HepG2 (cell line): ENCODE results near the gene MECR. TPM values are rescaled to one million over a fixed set of nuclear protein-coding genes. Genes with fewer than 3 reads are reported as not detected.

Experiments used
- ATAC-seq: fragments of 200-7000 bp; cut with Tn5 transposase; 3 replicates; pipeline ENCODE4 v1.9.1; 2020; ENCODE audit warnings: mild to moderate bottlenecking, moderate library complexity
- BruUV-seq: library from RNA; stranded (reverse); fragments of 400-500 nt; replicated peaks from 2 replicates; lab custom pipeline; 2021; lab: Mats Ljungman, UMichigan
- CTCF ChIA-PET: fragments of 300-600 bp; formaldehyde crosslinking; extraction: SDS; loops from one replicate; lab custom pipeline; 2021; ENCODE audit warnings: low total read pairs, inconsistent platforms, low intra/inter-chr PET ratio; lab: Yijun Ruan, JAX
- POLR2A ChIA-PET: fragments of 350-600 bp; sonication (Branson Sonifier 250); formaldehyde crosslinking; loops from one replicate; lab custom pipeline; 2020; ENCODE audit warnings: antibody characterized with exemption, inconsistent platforms; lab: Yijun Ruan, JAX
- DNase-seq: peaks from one replicate; pipeline ENCODE4 v3.0.0-alpha.2; 2015; ENCODE audit warnings: low spot score
- FAIRE-seq: peaks from 3 replicates; lab custom pipeline; 2011; peaks lifted over from hg19 to GRCh38; lab: Jason Lieb, UNC
- H2AFZ ChIP-seq: one replicate; pipeline ENCODE4 v1.6.1; 2011; ENCODE audit warnings: low read length, inconsistent platforms
- H3K27ac ChIP-seq: fragments of 300-600 bp; 3 replicates; pipeline ENCODE4 v1.8.0; 2011; ENCODE audit warnings: mixed run types, mild to moderate bottlenecking, mixed read lengths, low read length, inconsistent platforms; ENCODE audit not compliant: insufficient read depth; ENCODE audit errors: extremely low read length
- H3K27me3 ChIP-seq, 2 experiments: fragments of 200-600 bp in 1 of 2; 2 replicates in 1 of 2; 3 replicates in 1 of 2; pipeline versions ENCODE4 v1.6.0 to v1.8.0; 2011; ENCODE audit warnings: low read length in 2 of 2, mild to moderate bottlenecking in 2 of 2, moderate library complexity in 2 of 2, inconsistent platforms in 1 of 2; ENCODE audit not compliant: insufficient read depth in 2 of 2, control insufficient read depth in 1 of 2
- H3K36me3 ChIP-seq, 2 experiments: fragments of 200-600 bp in 1 of 2; replicated peaks in 1 of 2; 2 replicates in 1 of 2; 3 replicates in 1 of 2; pipeline versions ENCODE4 v1.5.1 to v1.8.0; 2011; ENCODE audit warnings: low read length in 2 of 2, inconsistent platforms in 1 of 2; ENCODE audit not compliant: insufficient read depth in 2 of 2, control insufficient read depth in 1 of 2
- H3K4me1 ChIP-seq: 2 replicates; pipeline ENCODE4 v1.5.1; 2012; ENCODE audit warnings: low read length, inconsistent platforms; ENCODE audit not compliant: insufficient read depth
- H3K4me2 ChIP-seq: 2 replicates; pipeline ENCODE4 v1.6.0; 2011; ENCODE audit warnings: low read depth, low read length, inconsistent platforms
- H3K4me3 ChIP-seq, 3 experiments: fragments of 200-600 bp in 1 of 3; sonication (generic), shearing (Covaris generic) in 1 of 3; replicated peaks in 1 of 3; 2 replicates each; pipeline ENCODE4 v1.5.1; 2011 to 2016; ENCODE audit warnings: low read length in 3 of 3, inconsistent platforms in 2 of 3, low read depth in 2 of 3, mild to moderate bottlenecking in 2 of 3, control low read depth in 1 of 3, mixed read lengths in 1 of 3; ENCODE audit not compliant: insufficient read depth in 1 of 3
- H3K79me2 ChIP-seq: one replicate; pipeline ENCODE4 v1.6.1; 2011; ENCODE audit warnings: low read length, inconsistent platforms; ENCODE audit not compliant: insufficient read depth
- H3K9ac ChIP-seq: 2 replicates; pipeline ENCODE4 v1.6.0; 2011; ENCODE audit warnings: mild to moderate bottlenecking, low read depth, low read length, inconsistent platforms; ENCODE audit not compliant: insufficient read depth
- H3K9me3 ChIP-seq: 2 replicates; pipeline ENCODE4 v1.5.1; 2012; ENCODE audit warnings: mild to moderate bottlenecking, low read length
- H4K20me1 ChIP-seq: 2 replicates; pipeline ENCODE4 v1.6.0; 2011; ENCODE audit warnings: inconsistent platforms, mild to moderate bottlenecking, low read length, moderate library complexity; ENCODE audit not compliant: insufficient read depth
- ADNP ChIP-seq: sonication (generic); formaldehyde crosslinking; IDR thresholded peaks from 2 replicates; pipeline ENCODE4 v1.4.0; 2020; ENCODE audit warnings: missing genetic modification reagents
- ATRX ChIP-seq: sonication (generic); formaldehyde crosslinking; IDR thresholded peaks from 2 replicates; pipeline ENCODE4 v1.4.0; 2020; ENCODE audit warnings: missing genetic modification reagents, borderline replicate concordance
- EED ChIP-seq: sonication (generic); formaldehyde crosslinking; IDR thresholded peaks from 2 replicates; pipeline ENCODE4 v1.5.0; 2020; ENCODE audit warnings: mild to moderate bottlenecking, missing genetic modification reagents
- HNF4A ChIP-seq: sonication (generic); formaldehyde crosslinking; IDR thresholded peaks from 2 replicates; pipeline ENCODE4 v1.4.0; 2020; ENCODE audit warnings: missing genetic modification reagents
- KLF13 ChIP-seq: sonication (generic); formaldehyde crosslinking; IDR thresholded peaks from 2 replicates; pipeline ENCODE4 v1.4.0; 2020; ENCODE audit warnings: mild to moderate bottlenecking, missing genetic modification reagents
- MTA1 ChIP-seq: sonication (generic); formaldehyde crosslinking; IDR thresholded peaks from 2 replicates; pipeline ENCODE4 v1.4.0; 2020; ENCODE audit warnings: missing genetic modification reagents, mild to moderate bottlenecking, borderline replicate concordance
- NFIB ChIP-seq: sonication (generic); formaldehyde crosslinking; IDR thresholded peaks from 2 replicates; pipeline ENCODE4 v1.9.0; 2021; ENCODE audit warnings: missing genetic modification reagents, mild to moderate bottlenecking, borderline replicate concordance
- RFX3 ChIP-seq: IDR thresholded peaks from 2 replicates; pipeline ENCODE4 v1.6.1; 2016; ENCODE audit warnings: missing biosample characterization, missing genetic modification reagents
- ZNF232 ChIP-seq: sonication (generic); formaldehyde crosslinking; IDR thresholded peaks from 2 replicates; pipeline ENCODE4 v1.4.0; 2020; ENCODE audit warnings: missing genetic modification reagents, borderline replicate concordance
- ZNF256 ChIP-seq: sonication (generic); formaldehyde crosslinking; conservative IDR thresholded peaks from 2 replicates; pipeline ENCODE4 v1.4.0; 2020; ENCODE audit warnings: missing genetic modification reagents
- WGBS: methylation state at CpG from one replicate; pipeline ENCODE4 v1.1.6; 2017; ENCODE audit warnings: low lambda C conversion rate; 5-methylcytosine and 5-hydroxymethylcytosine counted together
- in situ Hi-C: cut with HindIII; loops from 2 replicates; pipeline ENCODE4 v1.10.0; 2017; ENCODE audit warnings: low pct_unique_long_range_greater_than_20kb; ENCODE audit not compliant: extremely low pct_ligation_motif_present
- intact Hi-C: fragments of 100-400 bp; cut with micrococcal nuclease; formaldehyde crosslinking; loops from one replicate; pipeline ENCODE4 v1.10.0; 2022; ENCODE audit not compliant: unreplicated experiment
- polyA plus RNA-seq, 8 experiments: library from polyadenylated mRNA; depleted of rRNA in 3 of 8; stranded (reverse) in 7 of 8; unstranded in 1 of 8; fragments of >200 nt; fragmentation: Illumina TruSeq in 4 of 8; extraction: Trizol in 4 of 8; gene quantifications; 2 replicates each; pipeline versions ENCODE4 v1.2.1 to v1.2.3, GENCODE V29; 2011 to 2016; ENCODE audit warnings: low read depth in 4 of 8, missing spikeins in 1 of 8, mixed read lengths in 1 of 8; ENCODE audit not compliant: insufficient read depth in 1 of 8
- total RNA-seq, 5 experiments: library from RNA; depleted of rRNA; stranded (reverse); fragments of >200 nt; fragmentation: Illumina TruSeq; extraction: Trizol; gene quantifications; 2 replicates each; pipeline ENCODE4 v1.2.3, GENCODE V29; 2016; ENCODE audit warnings: low read depth in 1 of 5
- TF ChIP-seq, protein P1 (sequence below): sonication (generic); formaldehyde crosslinking; IDR thresholded peaks from 2 replicates; pipeline ENCODE4 v1.4.0; 2020; ENCODE audit warnings: missing genetic modification reagents

Gene MECR
- total and polyA plus RNA-seq, 2 of the 13 experiments (the other 11 are each of a cell fraction or from before 2014, with no cell fraction given): 18.8 to 24.9 TPM

GRCh38 chr1:29269382-29269781 lies 38.6 kb upstream of the MECR start:
- Histone ChIP-seq H3K4me1 (peaks cover 29% of the 10 kb centered on the region), H3K79me2 (no peaks in the 10 kb centered on the region), H3K4me2 (no peak overlapping the region), H3K27me3 (no peaks in the 10 kb centered on the region)
- intact Hi-C loops: no loop called here
- WGBS: 94% methylated on average over 8 of the region's 8 CpGs
- ATAC-seq: no peak
- POLR2A ChIA-PET: no interaction called here
- TF ChIP-seq MTA1 (CRISPR knock-in tag) (no peak), ZNF256 (CRISPR knock-in tag) (no peak), RFX3 (CRISPR knock-in tag) (no peak), EED (CRISPR knock-in tag) (no peak), ZNF232 (CRISPR knock-in tag) (no peak), KLF13 (CRISPR knock-in tag) (no peak), ATRX (no peak), HNF4A (CRISPR knock-in tag) (no peak)
- TF ChIP-seq, all 625 proteins: peak for 0
- FAIRE-seq (no peak), DNase-seq (no peak)
- Histone ChIP-seq H3K9ac (no peak overlapping the region), H3K4me3 (no peak overlapping the region), H3K9me3 (no peaks in the 10 kb centered on the region), H2AFZ (no peak overlapping the region), H4K20me1 (peaks cover 6% of the 10 kb centered on the region), H3K36me3 (no peaks in the 10 kb centered on the region; a peak in 1 of 5 replicates), H3K27ac (no peak overlapping the region)
- CTCF ChIA-PET: no interaction called here
- in situ Hi-C loops: no loop called here
- no TSS peak for BruUV-seq

GRCh38 chr1:29267321-29268070 lies 36.8 kb upstream of the MECR start:
- Histone ChIP-seq H3K9me3 (no peaks in the 10 kb centered on the region), H3K4me3 (no peak overlapping the region), H3K4me2 (no peak overlapping the region), H3K4me1 (peaks cover 29% of the 10 kb centered on the region), H3K36me3 (no peaks in the 10 kb centered on the region; a peak in 2 of 5 replicates), H3K79me2 (no peaks in the 10 kb centered on the region), H2AFZ (no peak overlapping the region), H3K27me3 (no peaks in the 10 kb centered on the region), H3K9ac (no peak overlapping the region), H3K27ac (no peak overlapping the region), H4K20me1 (peaks cover 6% of the 10 kb centered on the region)
- DNase-seq (no peak), ATAC-seq (no peak), FAIRE-seq (no peak)
- intact Hi-C loops (no loop called here), in situ Hi-C loops (no loop called here)
- no TSS peak for BruUV-seq
- WGBS: 93% methylated on average over 9 of the region's 9 CpGs
- TF ChIP-seq NFIB (CRISPR knock-in tag) (no peak), ADNP (CRISPR knock-in tag) (no peak)
- TF ChIP-seq, protein P1, sequence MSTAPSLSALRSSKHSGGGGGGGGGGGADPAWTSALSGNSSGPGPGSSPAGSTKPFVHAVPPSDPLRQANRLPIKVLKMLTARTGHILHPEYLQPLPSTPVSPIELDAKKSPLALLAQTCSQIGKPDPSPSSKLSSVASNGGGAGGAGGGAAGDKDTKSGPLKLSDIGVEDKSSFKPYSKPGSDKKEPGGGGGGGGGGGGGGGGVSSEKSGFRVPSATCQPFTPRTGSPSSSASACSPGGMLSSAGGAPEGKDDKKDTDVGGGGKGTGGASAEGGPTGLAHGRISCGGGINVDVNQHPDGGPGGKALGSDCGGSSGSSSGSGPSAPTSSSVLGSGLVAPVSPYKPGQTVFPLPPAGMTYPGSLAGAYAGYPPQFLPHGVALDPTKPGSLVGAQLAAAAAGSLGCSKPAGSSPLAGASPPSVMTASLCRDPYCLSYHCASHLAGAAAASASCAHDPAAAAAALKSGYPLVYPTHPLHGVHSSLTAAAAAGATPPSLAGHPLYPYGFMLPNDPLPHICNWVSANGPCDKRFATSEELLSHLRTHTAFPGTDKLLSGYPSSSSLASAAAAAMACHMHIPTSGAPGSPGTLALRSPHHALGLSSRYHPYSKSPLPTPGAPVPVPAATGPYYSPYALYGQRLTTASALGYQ (CRISPR knock-in tag): no peak
- ChIA-PET CTCF (no interaction called here), POLR2A (no interaction called here)
